Measurements from ENCODE around the gene NUCKS1. TPM values are rescaled to one million over a fixed set of nuclear protein-coding genes. Genes with fewer than 3 reads are reported as not detected.
A peak's percentile ranks its signal among the peaks of the same experiment; 100 is the strongest.

The NUCKS1 gene
- total and polyA plus RNA-seq, 9 donors, result 79.4 to 335 (median 223) TPM

DNA sequence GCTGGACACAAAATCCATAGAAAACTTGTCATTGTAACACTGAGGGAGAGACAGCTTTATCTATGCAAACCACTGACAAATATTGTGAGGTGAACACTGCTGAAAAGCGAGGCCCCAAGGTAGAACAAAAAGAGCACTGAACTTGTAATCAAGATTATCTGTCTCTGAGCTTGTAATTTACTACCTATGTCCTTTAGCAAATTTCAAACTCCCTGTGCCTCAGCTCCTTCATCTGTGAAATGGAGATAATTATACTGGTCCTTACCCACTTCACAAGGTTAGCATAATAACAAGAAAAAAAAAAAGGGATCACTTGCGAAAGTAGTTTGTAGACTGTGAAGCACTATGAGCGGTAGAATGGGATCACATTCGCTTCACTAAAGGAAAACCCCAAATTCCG lies 4.9 kb upstream of the NUCKS1 start:
- Histone ChIP-seq H3K36me3 (no peaks in the 10 kb centered on the region), H3K9me3 (no peaks in the 10 kb centered on the region), H3K4me3 (no peak overlapping the region), H3K27me3 (no peaks in the 10 kb centered on the region), H3K27ac (no peak overlapping the region), H3K4me1 (ENCODE audit: insufficient read depth) (peaks cover 4% of the 10 kb centered on the region)
- TF ChIP-seq, protein P1, sequence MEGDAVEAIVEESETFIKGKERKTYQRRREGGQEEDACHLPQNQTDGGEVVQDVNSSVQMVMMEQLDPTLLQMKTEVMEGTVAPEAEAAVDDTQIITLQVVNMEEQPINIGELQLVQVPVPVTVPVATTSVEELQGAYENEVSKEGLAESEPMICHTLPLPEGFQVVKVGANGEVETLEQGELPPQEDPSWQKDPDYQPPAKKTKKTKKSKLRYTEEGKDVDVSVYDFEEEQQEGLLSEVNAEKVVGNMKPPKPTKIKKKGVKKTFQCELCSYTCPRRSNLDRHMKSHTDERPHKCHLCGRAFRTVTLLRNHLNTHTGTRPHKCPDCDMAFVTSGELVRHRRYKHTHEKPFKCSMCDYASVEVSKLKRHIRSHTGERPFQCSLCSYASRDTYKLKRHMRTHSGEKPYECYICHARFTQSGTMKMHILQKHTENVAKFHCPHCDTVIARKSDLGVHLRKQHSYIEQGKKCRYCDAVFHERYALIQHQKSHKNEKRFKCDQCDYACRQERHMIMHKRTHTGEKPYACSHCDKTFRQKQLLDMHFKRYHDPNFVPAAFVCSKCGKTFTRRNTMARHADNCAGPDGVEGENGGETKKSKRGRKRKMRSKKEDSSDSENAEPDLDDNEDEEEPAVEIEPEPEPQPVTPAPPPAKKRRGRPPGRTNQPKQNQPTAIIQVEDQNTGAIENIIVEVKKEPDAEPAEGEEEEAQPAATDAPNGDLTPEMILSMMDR (IDR thresholded peaks at IDR 0.05), result no peak
- TF ChIP-seq EP300 (IDR thresholded peaks at IDR 0.05), result no peak
- no peak for TF ChIP-seq POLR2A (IDR thresholded peaks at IDR 0.05)
- intact Hi-C loops (cut with DNase I), result no loop called here
- DNase-seq, result no peak
- 70 to 93% (median 87%) methylated on average over 5 of the region's 5 CpGs for WGBS, 3 donors

DNA sequence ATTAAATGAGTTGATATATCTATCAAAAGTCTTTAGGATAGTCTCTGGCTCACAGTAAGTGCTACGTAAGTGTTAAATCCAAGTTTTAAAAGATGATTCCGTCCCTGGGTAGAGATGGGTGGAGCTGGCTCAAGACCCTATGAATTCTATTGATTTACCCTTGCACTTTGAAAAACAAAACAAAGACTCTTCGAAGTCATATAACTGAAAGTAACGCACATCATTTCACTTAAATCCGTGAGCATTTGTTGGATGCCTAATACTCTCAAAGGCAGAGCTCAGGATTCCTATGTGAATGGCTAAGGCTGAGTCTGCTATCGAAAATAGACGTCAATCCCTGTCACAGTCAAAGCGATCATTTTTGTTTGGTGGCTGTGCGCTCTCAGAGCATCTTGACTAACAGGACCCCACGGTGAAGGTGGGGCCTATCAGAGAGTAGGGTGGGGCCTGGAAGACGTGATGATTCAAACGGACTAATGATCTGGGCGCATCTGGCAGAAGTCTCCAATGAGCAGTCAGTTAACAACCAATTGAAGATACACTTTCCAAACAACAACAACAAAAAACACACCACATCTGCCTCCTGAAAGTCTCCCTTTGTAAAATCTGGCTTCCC lies 1.2 kb upstream of the NUCKS1 start:
- Histone ChIP-seq H3K36me3 (no peaks in the 10 kb centered on the region), H3K27me3 (no peaks in the 10 kb centered on the region), H3K27ac (no peak overlapping the region), H3K4me3 (no peak overlapping the region), H3K4me1 (ENCODE audit: insufficient read depth) (peaks cover 6% of the 10 kb centered on the region), H3K9me3 (no peaks in the 10 kb centered on the region)
- intact Hi-C loops (cut with DNase I), result no loop called here
- WGBS, 3 donors, result 72 to 81% (median 80%) methylated on average over 13 of the region's 13 CpGs
- TF ChIP-seq, protein P1 (IDR thresholded peaks at IDR 0.05), result no peak
- TF ChIP-seq EP300 (IDR thresholded peaks at IDR 0.05) (no peak), POLR2A (IDR thresholded peaks at IDR 0.05) (no peak)
- DNase-seq, result no peak

DNA sequence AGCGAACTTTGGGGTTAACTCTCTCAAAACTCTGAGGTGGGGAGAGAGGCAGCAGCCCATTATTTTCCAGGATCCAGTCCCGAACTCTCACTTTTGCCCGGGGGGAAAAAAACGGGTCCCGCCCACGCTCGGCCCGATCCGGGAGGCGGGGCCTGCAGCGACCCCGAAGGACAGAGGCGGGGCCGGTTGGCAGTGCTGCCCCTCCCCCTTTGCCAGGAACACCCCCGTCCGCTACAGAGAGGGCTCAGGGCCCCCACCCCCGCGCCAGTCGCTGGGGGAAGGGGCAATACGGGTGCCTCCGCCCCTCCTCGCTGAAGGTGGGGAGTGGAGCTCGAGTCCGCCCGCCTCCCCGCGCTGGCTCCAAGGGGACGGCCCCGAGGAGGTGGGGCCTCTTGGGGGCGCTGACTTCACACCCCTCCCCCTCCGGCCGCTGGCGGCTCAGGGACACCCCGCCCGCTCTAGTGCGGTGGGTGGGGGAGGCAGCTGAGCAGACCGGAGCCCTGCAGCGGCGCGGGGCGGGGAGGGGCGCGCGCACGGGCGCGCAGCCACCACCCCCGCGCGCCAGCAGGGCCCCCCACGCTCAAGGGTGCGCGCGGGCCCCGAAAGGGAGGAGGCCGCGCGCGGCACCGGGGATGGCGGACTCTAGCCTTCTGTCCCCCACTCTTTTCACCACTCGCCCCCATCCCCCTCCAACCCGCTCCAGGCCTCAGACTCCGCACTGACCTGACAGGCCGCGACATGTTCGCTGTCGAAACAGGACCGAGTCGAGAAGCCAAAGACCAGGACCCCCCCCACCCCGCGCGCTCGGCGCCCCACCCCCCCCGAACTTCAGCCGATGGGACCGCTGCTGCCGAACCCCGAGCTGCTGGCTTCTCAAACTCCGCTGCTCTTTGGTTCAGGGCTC lies 496 bp downstream of the NUCKS1 start:
- intact Hi-C loops (cut with DNase I), result no loop called here
- H3K4me3 ChIP-seq, result peak overlapping the region; percentile 57
- H3K27me3 ChIP-seq, result no peaks in the 10 kb centered on the region
- TF ChIP-seq EP300 (IDR thresholded peaks at IDR 0.05), result peak; percentile 27
- peak; percentile 74 for TF ChIP-seq POLR2A (IDR thresholded peaks at IDR 0.05)
- TF ChIP-seq, protein P1 (IDR thresholded peaks at IDR 0.05), result peak in 1 of 3 donors; percentile 14
- peak; percentile 93 to 95 (median 94) for DNase-seq
- 0 to 1% (median 1%) methylated on average over 40 to 80 of the region's 81 CpGs for WGBS, 3 donors
- peaks cover 11% of the 10 kb centered on the region for H3K4me1 ChIP-seq (ENCODE audit: insufficient read depth)
- H3K36me3 ChIP-seq, result no peaks in the 10 kb centered on the region
- H3K9me3 ChIP-seq, result no peaks in the 10 kb centered on the region
- H3K27ac ChIP-seq, result peak overlapping the region; percentile 95 to 98

DNA sequence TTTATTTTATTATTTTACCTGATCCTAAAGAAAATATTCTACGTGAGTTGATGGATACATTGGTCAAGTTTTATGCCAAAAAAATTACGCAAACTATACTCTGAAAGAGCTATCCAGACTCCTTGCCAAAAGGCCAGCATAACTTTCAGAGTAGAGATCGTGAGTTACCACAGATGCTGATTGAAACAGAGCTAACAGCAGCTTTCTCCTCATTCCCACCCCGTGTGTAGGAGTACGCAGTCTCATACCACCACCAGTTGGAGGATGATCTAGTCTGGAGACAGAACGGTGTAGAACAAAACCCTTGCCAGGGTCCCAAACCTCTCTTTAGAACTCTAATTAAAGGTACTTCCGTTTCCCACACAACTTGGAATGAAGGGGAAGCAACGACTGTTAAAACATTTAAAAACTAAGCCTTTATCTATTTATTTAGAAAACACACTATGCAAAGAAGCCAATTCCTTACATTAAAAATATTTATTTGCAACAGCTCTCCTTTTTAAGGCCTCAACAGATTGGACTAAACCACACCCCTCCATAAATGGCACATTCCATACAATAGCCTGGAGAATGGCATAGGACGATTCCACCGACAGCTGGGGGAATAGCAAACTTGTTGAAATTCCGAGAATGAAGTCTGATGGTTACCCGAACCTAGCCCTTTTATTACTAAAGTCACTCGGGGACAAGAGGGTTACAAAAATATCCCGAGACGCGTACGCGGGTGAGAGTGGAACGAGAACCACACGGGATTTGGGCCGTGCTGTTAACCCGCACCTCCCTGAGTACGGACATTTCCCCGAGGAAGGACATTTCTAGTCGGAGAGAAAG lies 1.4 kb downstream of the NUCKS1 start:
- H3K4me3 ChIP-seq, result peak overlapping the region; percentile 57
- TF ChIP-seq POLR2A (IDR thresholded peaks at IDR 0.05) (no peak), EP300 (IDR thresholded peaks at IDR 0.05) (no peak)
- TF ChIP-seq, protein P1 (IDR thresholded peaks at IDR 0.05), result no peak
- peaks cover 11% of the 10 kb centered on the region for H3K4me1 ChIP-seq (ENCODE audit: insufficient read depth)
- DNase-seq, result peak in 2 of 5 donors; percentile 25 to 38
- no peaks in the 10 kb centered on the region for H3K27me3 ChIP-seq
- H3K9me3 ChIP-seq, result no peaks in the 10 kb centered on the region
- intact Hi-C loops (cut with DNase I), result no loop called here
- 0 to 1% (median 0%) methylated on average over 25 of the region's 25 CpGs for WGBS, 3 donors
- no peaks in the 10 kb centered on the region for H3K36me3 ChIP-seq
- H3K27ac ChIP-seq, result peak overlapping the region; percentile 95 to 98

All from ovary (tissue), 9 donors.